HepG2 (cell line): Measurements from ENCODE around the gene HSF4. TPM values are rescaled to one million over a fixed set of nuclear protein-coding genes. Genes with fewer than 3 reads are reported as not detected.

Experiments used
- CENPBD1 ChIP-seq: sonication (generic); formaldehyde crosslinking; IDR thresholded peaks from 2 replicates; pipeline ENCODE4 v1.8.0; 2022; ENCODE audit warnings: missing genetic modification reagents, low read depth, mild to moderate bottlenecking, borderline replicate concordance
- ETV5 ChIP-seq: IDR thresholded peaks from 2 replicates; pipeline ENCODE4 v1.6.1; 2018; ENCODE audit warnings: missing biosample characterization, missing genetic modification reagents, inconsistent platforms, borderline replicate concordance
- GMEB2 ChIP-seq: IDR thresholded peaks from 2 replicates; pipeline ENCODE4 v1.6.1; 2016; ENCODE audit warnings: missing biosample characterization, missing genetic modification reagents, low read depth
- GPBP1L1 ChIP-seq: sonication (generic); formaldehyde crosslinking; IDR thresholded peaks from 2 replicates; pipeline ENCODE4 v1.5.0; 2020; ENCODE audit warnings: mild to moderate bottlenecking, missing genetic modification reagents
- ISL2 ChIP-seq: sonication (generic); formaldehyde crosslinking; IDR thresholded peaks from 2 replicates; pipeline ENCODE4 v1.5.0; 2020; ENCODE audit warnings: missing genetic modification reagents
- JUND ChIP-seq: sonication (generic); formaldehyde crosslinking; IDR thresholded peaks from 2 replicates; pipeline ENCODE4 v1.8.0; 2022; ENCODE audit warnings: mild to moderate bottlenecking, missing genetic modification reagents
- LRRFIP1 ChIP-seq: sonication (generic); formaldehyde crosslinking; conservative IDR thresholded peaks from 2 replicates; pipeline ENCODE4 v1.4.0; 2020; ENCODE audit warnings: missing genetic modification reagents
- PAF1 ChIP-seq: IDR thresholded peaks from 2 replicates; pipeline ENCODE4 v1.6.1; 2016; ENCODE audit warnings: missing genetic modification reagents, missing compliant biosample characterization
- REST ChIP-seq, 2 experiments: IDR thresholded peaks; 2 replicates each; pipeline ENCODE4 v1.6.1; 2011 to 2012; ENCODE audit warnings: low read length in 2 of 2, borderline replicate concordance in 1 of 2, low read depth in 1 of 2, mild to moderate bottlenecking in 1 of 2, moderate library complexity in 1 of 2
- TBL1XR1 ChIP-seq: fragments of 150-350 bp; IDR thresholded peaks from 2 replicates; pipeline ENCODE4 v1.6.1; 2014; ENCODE audit warnings: borderline replicate concordance, low read length; ENCODE audit not compliant: partially characterized antibody
- THAP11 ChIP-seq: IDR thresholded peaks from 2 replicates; pipeline ENCODE4 v1.6.1; 2016; ENCODE audit warnings: missing biosample characterization, missing genetic modification reagents
- U2AF2 ChIP-seq: fragments of 200-400 bp; formaldehyde crosslinking; IDR thresholded peaks from 2 replicates; pipeline ENCODE4 v1.6.1; 2017; ENCODE audit warnings: low read depth, mild to moderate bottlenecking, low read length
- ZBTB38 ChIP-seq: sonication (generic); formaldehyde crosslinking; IDR thresholded peaks from 2 replicates; pipeline ENCODE4 v1.5.1; 2020; ENCODE audit warnings: mild to moderate bottlenecking, missing genetic modification reagents
- ZFAT ChIP-seq: sonication (generic); formaldehyde crosslinking; conservative IDR thresholded peaks from 2 replicates; pipeline ENCODE4 v1.8.1; 2023; ENCODE audit warnings: missing genetic modification reagents, inconsistent platforms
- ZNF224 ChIP-seq: sonication (generic); formaldehyde crosslinking; IDR thresholded peaks from 2 replicates; pipeline ENCODE4 v1.5.0; 2020; ENCODE audit warnings: mild to moderate bottlenecking, missing genetic modification reagents
- ZNF24 ChIP-seq: fragments of 450-650 bp; IDR thresholded peaks from 2 replicates; pipeline ENCODE4 v1.6.1; 2017; ENCODE audit warnings: antibody characterized with exemption, mild to moderate bottlenecking
- ZNF607 ChIP-seq: sonication (generic); formaldehyde crosslinking; IDR thresholded peaks from 2 replicates; pipeline ENCODE4 v1.5.1; 2020; ENCODE audit warnings: missing genetic modification reagents, mild to moderate bottlenecking, borderline replicate concordance
- ZNF83 ChIP-seq: sonication (generic); formaldehyde crosslinking; IDR thresholded peaks from 2 replicates; pipeline ENCODE4 v1.4.0; 2020; ENCODE audit warnings: missing genetic modification reagents, mild to moderate bottlenecking, borderline replicate concordance
- ZNF891 ChIP-seq: sonication (generic); formaldehyde crosslinking; IDR thresholded peaks from 2 replicates; pipeline ENCODE4 v1.5.0; 2020; ENCODE audit warnings: mild to moderate bottlenecking, missing genetic modification reagents
- polyA plus RNA-seq, 8 experiments: library from polyadenylated mRNA; depleted of rRNA in 3 of 8; stranded (reverse) in 7 of 8; unstranded in 1 of 8; fragments of >200 nt; fragmentation: Illumina TruSeq in 4 of 8; extraction: Trizol in 4 of 8; gene quantifications; 2 replicates each; pipeline versions ENCODE4 v1.2.1 to v1.2.3, GENCODE V29; 2011 to 2016; ENCODE audit warnings: low read depth in 4 of 8, missing spikeins in 1 of 8, mixed read lengths in 1 of 8; ENCODE audit not compliant: insufficient read depth in 1 of 8
- total RNA-seq, 5 experiments: library from RNA; depleted of rRNA; stranded (reverse); fragments of >200 nt; fragmentation: Illumina TruSeq; extraction: Trizol; gene quantifications; 2 replicates each; pipeline ENCODE4 v1.2.3, GENCODE V29; 2016; ENCODE audit warnings: low read depth in 1 of 5

The HSF4 gene
- total and polyA plus RNA-seq, 2 of the 13 experiments (the other 11 are each of a cell fraction or from before 2014, with no cell fraction given), result 3.5 to 16.9 TPM

- no peak for TF ChIP-seq LRRFIP1 (CRISPR knock-in tag)
- TF ChIP-seq ZNF24, result no peak
- TF ChIP-seq ZNF224 (CRISPR knock-in tag), result peak; percentile 94; the same call in 1 of the 2 replicates
- peak; percentile 98 for TF ChIP-seq ZBTB38
- TF ChIP-seq CENPBD1 (CRISPR knock-in tag), result no peak
- peak; percentile 29; the same call in 1 of the 2 replicates for TF ChIP-seq JUND (CRISPR knock-in tag)
- peak; percentile 71; the same call in 1 of the 2 replicates for TF ChIP-seq THAP11 (CRISPR knock-in tag)
- TF ChIP-seq U2AF2, result no peak
- peak; percentile 96 for TF ChIP-seq ETV5 (CRISPR knock-in tag)
- TF ChIP-seq ZFAT (CRISPR knock-in tag), result no peak
- peak; percentile 74; the same call in 1 of the 2 replicates for TF ChIP-seq GMEB2 (CRISPR knock-in tag)
- TF ChIP-seq GPBP1L1 (CRISPR knock-in tag), result no peak
- peak; percentile 32 for TF ChIP-seq TBL1XR1
- TF ChIP-seq ZNF607, result peak; percentile 83; the same call in 1 of the 2 replicates
- peak; percentile 90; the same call in 1 of the 2 replicates for TF ChIP-seq ZNF83
- TF ChIP-seq ISL2 (CRISPR knock-in tag), result no peak; the same call in 1 of the 2 replicates
- peak in 1 of 2 experiments; percentile 32; a peak in 1 of 4 replicates for TF ChIP-seq REST (IDR thresholded peaks at IDR 0.05; ENCODE audit: borderline replicate concordance in 1 of 2, low read depth in 1 of 2, low read length in 2 of 2)
- TF ChIP-seq PAF1 (CRISPR knock-in tag), result no peak
- peak; percentile 97 for TF ChIP-seq ZNF891 (CRISPR knock-in tag)
Observed at GRCh38 chr16:67173808-67174705, 9.5 kb downstream of the HSF4 start (continued).
